Ovary (tissue), 3 donors: Measurements from ENCODE around the gene ATAT1.

Experiments
- EP300 ChIP-seq: sonication (generic); formaldehyde crosslinking; IDR thresholded peaks from one replicate; pipeline ENCODE4 v1.6.1; 2017; ENCODE audit warnings: antibody characterized with exemption
- TF ChIP-seq, protein P1 (sequence below), 3 donors: fragments of 450-650 bp in 2 of 3; fragments of 200-600 bp in 1 of 3; IDR thresholded peaks; one replicate each; pipeline versions ENCODE4 v1.5.1 to v1.8.0; 2016 to 2022; ENCODE audit warnings: antibody characterized with exemption in 3 of 3, mild to moderate bottlenecking in 1 of 3
- donor health status: DM: no; HTN: no; CAD: no.

DNA sequence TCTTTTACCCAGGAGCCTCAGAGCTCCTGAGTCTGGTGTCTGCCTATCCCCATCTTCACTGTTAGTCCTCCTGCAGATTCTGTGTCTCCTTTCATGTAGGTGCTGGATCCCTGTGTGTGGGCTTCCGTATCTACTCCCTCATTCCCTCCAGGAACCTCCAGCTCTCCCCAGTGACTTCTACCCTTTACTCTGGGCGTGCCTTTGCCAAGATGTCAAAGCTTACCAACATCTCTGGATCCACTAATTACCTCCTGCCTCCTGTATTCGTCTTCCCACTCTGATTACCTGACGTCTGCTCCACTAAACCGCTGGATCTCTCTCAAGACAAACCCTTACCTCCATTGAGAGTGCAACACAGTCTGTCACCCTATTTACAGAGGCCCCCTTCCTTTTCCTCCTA, 18.1 kb downstream of the ATAT1 start:
- no peak for TF ChIP-seq EP300
- TF ChIP-seq, protein P1, sequence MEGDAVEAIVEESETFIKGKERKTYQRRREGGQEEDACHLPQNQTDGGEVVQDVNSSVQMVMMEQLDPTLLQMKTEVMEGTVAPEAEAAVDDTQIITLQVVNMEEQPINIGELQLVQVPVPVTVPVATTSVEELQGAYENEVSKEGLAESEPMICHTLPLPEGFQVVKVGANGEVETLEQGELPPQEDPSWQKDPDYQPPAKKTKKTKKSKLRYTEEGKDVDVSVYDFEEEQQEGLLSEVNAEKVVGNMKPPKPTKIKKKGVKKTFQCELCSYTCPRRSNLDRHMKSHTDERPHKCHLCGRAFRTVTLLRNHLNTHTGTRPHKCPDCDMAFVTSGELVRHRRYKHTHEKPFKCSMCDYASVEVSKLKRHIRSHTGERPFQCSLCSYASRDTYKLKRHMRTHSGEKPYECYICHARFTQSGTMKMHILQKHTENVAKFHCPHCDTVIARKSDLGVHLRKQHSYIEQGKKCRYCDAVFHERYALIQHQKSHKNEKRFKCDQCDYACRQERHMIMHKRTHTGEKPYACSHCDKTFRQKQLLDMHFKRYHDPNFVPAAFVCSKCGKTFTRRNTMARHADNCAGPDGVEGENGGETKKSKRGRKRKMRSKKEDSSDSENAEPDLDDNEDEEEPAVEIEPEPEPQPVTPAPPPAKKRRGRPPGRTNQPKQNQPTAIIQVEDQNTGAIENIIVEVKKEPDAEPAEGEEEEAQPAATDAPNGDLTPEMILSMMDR (IDR thresholded peaks at IDR 0.05) = no peak
